PFSK-1 (cell line): ENCODE measurements around the gene LOXHD1. TPM values are rescaled to one million over a fixed set of nuclear protein-coding genes. Genes with fewer than 3 reads are reported as not detected.

ENCODE experiments used
- FOXP2 ChIP-seq: optimal IDR thresholded peaks from 2 replicates; pipeline ENCODE3; 2011; ENCODE audit warnings: borderline replicate concordance, control low read depth, inconsistent platforms; ENCODE audit not compliant: insufficient read depth; ENCODE audit errors: extremely low read length, extremely low read depth
- POLR2AphosphoS5 ChIP-seq: IDR thresholded peaks from 2 replicates; pipeline ENCODE4 v1.6.1; 2012; ENCODE audit warnings: low read depth, mild to moderate bottlenecking, control low read depth, low read length, moderate library complexity
- SIN3A ChIP-seq: IDR thresholded peaks from 2 replicates; pipeline ENCODE4 v1.6.1; 2012; ENCODE audit warnings: mild to moderate bottlenecking, low read length, moderate library complexity, borderline replicate concordance; ENCODE audit not compliant: insufficient read depth
- TAF1 ChIP-seq: IDR thresholded peaks from 2 replicates; pipeline ENCODE4 v1.6.1; 2012; ENCODE audit warnings: low read length, control low read depth, borderline replicate concordance; ENCODE audit not compliant: insufficient read depth
- polyA plus RNA-seq: library from polyadenylated mRNA; unstranded; fragments of >200 nt; gene quantifications from one replicate; pipeline ENCODE4 v1.2.1, GENCODE V29; 2012; ENCODE audit warnings: low read depth, missing spikeins; ENCODE audit not compliant: insufficient read length
- TF ChIP-seq, protein P1 (sequence below), 2 experiments: IDR thresholded peaks; 2 replicates each; pipeline versions ENCODE4 v1.6.1 to v1.8.0; 2011 to 2012; ENCODE audit warnings: low read depth in 2 of 2, low read length in 2 of 2, control low read depth in 1 of 2, inconsistent platforms in 1 of 2, mild to moderate bottlenecking in 1 of 2, moderate library complexity in 1 of 2; ENCODE audit not compliant: insufficient read depth in 1 of 2

LOXHD1 gene, protein sequence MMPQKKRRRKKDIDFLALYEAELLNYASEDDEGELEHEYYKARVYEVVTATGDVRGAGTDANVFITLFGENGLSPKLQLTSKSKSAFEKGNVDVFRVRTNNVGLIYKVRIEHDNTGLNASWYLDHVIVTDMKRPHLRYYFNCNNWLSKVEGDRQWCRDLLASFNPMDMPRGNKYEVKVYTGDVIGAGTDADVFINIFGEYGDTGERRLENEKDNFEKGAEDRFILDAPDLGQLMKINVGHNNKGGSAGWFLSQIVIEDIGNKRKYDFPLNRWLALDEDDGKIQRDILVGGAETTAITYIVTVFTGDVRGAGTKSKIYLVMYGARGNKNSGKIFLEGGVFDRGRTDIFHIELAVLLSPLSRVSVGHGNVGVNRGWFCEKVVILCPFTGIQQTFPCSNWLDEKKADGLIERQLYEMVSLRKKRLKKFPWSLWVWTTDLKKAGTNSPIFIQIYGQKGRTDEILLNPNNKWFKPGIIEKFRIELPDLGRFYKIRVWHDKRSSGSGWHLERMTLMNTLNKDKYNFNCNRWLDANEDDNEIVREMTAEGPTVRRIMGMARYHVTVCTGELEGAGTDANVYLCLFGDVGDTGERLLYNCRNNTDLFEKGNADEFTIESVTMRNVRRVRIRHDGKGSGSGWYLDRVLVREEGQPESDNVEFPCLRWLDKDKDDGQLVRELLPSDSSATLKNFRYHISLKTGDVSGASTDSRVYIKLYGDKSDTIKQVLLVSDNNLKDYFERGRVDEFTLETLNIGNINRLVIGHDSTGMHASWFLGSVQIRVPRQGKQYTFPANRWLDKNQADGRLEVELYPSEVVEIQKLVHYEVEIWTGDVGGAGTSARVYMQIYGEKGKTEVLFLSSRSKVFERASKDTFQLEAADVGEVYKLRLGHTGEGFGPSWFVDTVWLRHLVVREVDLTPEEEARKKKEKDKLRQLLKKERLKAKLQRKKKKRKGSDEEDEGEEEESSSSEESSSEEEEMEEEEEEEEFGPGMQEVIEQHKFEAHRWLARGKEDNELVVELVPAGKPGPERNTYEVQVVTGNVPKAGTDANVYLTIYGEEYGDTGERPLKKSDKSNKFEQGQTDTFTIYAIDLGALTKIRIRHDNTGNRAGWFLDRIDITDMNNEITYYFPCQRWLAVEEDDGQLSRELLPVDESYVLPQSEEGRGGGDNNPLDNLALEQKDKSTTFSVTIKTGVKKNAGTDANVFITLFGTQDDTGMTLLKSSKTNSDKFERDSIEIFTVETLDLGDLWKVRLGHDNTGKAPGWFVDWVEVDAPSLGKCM (N-terminal part only)
- polyA plus RNA-seq = not detected

DNA sequence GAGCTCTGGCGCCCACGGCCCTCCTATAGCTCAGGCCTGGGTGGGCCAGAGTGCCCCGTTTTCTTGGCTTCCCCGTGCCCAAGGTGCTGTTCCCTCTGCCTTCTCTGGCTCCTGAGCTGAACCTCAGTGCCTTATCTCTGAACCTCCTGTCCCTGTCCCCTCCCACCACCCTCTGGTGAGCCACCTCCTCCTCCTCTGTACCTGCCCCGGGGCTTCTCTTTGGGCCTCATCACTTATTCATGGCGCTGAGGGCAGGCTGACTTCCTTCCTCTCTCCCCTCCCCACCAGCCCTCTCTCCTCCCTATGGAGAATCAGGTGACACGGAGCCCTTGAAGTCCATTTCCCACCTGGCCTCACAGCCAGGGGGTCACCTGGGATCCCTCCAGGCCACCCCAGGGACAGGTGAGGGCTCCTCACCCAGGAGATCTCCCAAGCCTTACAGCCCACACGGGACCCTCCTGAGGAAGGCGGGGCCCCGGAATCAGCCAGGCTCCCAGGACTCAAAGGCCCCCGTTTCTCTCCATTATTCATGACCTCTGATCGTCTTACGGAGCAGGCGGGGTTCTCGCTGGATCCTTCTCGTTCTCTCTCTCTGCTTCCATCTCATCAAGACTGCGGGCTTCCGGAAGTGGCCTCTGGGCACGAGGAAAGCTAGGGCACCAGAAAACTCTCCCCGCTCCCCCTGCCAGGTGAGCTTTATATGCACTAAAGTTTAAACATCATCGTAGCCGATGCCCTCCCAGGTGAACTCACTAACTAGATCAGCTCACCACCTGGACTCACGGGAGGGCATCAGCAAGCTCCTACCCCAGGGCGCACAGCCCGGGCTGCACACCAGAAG lies at the start of gene LOXHD1:
LOXHD1 (minus strand) TSS at position 106 of the 841 bp plus-strand sequence. CDS start 187 bp downstream, outside the sequence.
- no peak for TF ChIP-seq FOXP2
- no peak for TF ChIP-seq SIN3A
- TF ChIP-seq TAF1 = no peak
- TF ChIP-seq, protein P1, sequence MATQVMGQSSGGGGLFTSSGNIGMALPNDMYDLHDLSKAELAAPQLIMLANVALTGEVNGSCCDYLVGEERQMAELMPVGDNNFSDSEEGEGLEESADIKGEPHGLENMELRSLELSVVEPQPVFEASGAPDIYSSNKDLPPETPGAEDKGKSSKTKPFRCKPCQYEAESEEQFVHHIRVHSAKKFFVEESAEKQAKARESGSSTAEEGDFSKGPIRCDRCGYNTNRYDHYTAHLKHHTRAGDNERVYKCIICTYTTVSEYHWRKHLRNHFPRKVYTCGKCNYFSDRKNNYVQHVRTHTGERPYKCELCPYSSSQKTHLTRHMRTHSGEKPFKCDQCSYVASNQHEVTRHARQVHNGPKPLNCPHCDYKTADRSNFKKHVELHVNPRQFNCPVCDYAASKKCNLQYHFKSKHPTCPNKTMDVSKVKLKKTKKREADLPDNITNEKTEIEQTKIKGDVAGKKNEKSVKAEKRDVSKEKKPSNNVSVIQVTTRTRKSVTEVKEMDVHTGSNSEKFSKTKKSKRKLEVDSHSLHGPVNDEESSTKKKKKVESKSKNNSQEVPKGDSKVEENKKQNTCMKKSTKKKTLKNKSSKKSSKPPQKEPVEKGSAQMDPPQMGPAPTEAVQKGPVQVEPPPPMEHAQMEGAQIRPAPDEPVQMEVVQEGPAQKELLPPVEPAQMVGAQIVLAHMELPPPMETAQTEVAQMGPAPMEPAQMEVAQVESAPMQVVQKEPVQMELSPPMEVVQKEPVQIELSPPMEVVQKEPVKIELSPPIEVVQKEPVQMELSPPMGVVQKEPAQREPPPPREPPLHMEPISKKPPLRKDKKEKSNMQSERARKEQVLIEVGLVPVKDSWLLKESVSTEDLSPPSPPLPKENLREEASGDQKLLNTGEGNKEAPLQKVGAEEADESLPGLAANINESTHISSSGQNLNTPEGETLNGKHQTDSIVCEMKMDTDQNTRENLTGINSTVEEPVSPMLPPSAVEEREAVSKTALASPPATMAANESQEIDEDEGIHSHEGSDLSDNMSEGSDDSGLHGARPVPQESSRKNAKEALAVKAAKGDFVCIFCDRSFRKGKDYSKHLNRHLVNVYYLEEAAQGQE (IDR thresholded peaks at IDR 0.05; ENCODE audit: insufficient read depth in 1 of 2, low read depth in 2 of 2, low read length in 2 of 2) = no peak
- TF ChIP-seq POLR2AphosphoS5 = no peak

DNA sequence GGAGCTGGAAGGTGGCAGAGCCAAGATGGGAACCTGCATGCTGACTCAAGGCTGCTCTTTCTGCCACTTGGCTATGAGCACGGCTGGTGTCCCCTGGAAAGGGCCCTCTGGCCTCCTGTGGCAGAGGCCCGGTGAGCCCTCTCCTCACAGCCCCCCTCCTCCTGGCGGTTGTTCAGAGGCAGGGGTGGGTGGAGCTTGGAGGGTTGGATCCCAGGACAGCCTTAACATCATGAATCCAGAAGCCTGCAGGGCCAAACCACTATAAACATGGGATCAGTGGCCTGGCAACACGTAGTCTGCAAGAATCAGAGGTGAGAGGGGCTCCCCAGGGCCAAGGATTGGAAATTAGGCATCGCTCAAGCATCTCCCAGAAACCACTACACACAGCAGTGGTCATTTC lies 48.5 kb upstream of the LOXHD1 start:
- TF ChIP-seq SIN3A = no peak
- TF ChIP-seq POLR2AphosphoS5 = no peak
- TF ChIP-seq FOXP2 = no peak
- TF ChIP-seq TAF1 = no peak
- TF ChIP-seq, protein P1 (IDR thresholded peaks at IDR 0.05; ENCODE audit: insufficient read depth in 1 of 2, low read depth in 2 of 2, low read length in 2 of 2) = no peak

DNA sequence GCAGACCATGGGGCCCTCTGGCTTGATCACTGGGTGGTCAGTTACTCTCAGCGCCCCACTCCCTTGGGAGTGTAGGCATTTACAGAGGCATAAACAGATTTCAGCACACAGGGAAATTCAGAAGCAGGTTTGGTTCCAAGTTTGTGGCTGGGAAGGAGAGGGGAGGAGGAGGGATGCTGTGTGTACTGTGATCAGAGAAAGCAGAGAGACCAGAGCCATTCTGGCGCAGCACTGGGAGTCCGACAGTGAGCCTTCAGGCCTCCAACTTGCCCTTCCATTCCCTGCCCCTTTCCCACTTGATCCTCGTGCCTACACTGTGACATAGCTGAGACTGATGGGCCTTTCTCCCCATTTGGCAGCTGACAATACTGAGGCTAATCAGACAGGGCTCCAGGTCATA lies 47.8 kb upstream of the LOXHD1 start:
- TF ChIP-seq SIN3A (no peak), FOXP2 (no peak), POLR2AphosphoS5 (no peak), TAF1 (no peak)
- TF ChIP-seq, protein P1 (IDR thresholded peaks at IDR 0.05; ENCODE audit: insufficient read depth in 1 of 2, low read depth in 2 of 2, low read length in 2 of 2) = no peak

DNA sequence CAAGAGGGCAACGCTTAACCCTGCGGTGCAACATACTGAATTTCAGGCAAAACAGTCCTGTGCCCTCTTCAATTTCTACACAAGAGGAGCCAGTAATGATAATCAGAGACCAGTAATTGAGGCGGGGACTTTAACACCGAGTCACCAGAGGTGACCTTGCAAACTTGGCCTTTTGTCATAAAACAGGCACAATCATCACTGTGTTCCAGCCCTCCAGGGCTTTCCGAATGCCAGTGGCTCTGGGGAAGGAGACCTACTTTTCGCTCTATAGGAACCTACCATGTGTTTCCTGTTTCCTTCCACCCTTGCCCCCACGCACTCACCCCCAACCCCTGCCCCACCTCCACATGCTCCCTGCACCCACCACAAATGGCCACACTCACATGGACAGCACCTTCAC lies 47.2 kb upstream of the LOXHD1 start:
- TF ChIP-seq SIN3A (no peak), TAF1 (no peak), POLR2AphosphoS5 (no peak), FOXP2 (no peak)
- TF ChIP-seq, protein P1 (IDR thresholded peaks at IDR 0.05; ENCODE audit: insufficient read depth in 1 of 2, low read depth in 2 of 2, low read length in 2 of 2) = no peak
